Endothelial cell of umbilical vein (primary cell): ENCODE measurements around the gene TTLL9. TPM values are rescaled to one million over a fixed set of nuclear protein-coding genes. Genes with fewer than 3 reads are reported as not detected.

Experiments used
- BruUV-seq: library from RNA; stranded (reverse); fragments of 400-500 nt; replicated peaks from 2 replicates; lab custom pipeline; 2021; lab: Mats Ljungman, UMichigan
- CTCF ChIA-PET: fragments of 300-600, 350-600 bp; sonication (Branson Sonifier 250); formaldehyde crosslinking; loops from one replicate; lab custom pipeline; 2021; ENCODE audit warnings: antibody characterized with exemption, inconsistent platforms; lab: Charles Lee
- POLR2A ChIA-PET: fragments of 300-600, 350-600 bp; sonication (Branson Sonifier 250); formaldehyde crosslinking; loops from one replicate; lab custom pipeline; 2021; ENCODE audit warnings: antibody characterized with exemption, inconsistent platforms; lab: Charles Lee
- DNase-seq: peaks from one replicate; pipeline ENCODE4 v3.0.0-alpha.2; 2011; ENCODE audit warnings: low read depth, low spot score
- FAIRE-seq: peaks from 2 replicates; lab custom pipeline; 2011; peaks lifted over from hg19 to GRCh38; lab: Jason Lieb, UNC
- H2AFZ ChIP-seq: 2 replicates; pipeline ENCODE4 v1.6.0; 2012; ENCODE audit warnings: low read depth, low read length, control low read depth, inconsistent platforms
- H3K27ac ChIP-seq: 2 replicates; pipeline ENCODE4 v1.5.1; 2011; ENCODE audit warnings: low read depth, mild to moderate bottlenecking, control low read depth, low read length, moderate library complexity; ENCODE audit not compliant: insufficient read depth
- H3K27me3 ChIP-seq, 2 experiments: 2 replicates each; pipeline versions ENCODE4 v1.6.0 to v1.6.1; 2011; ENCODE audit warnings: low read length in 2 of 2, mixed read lengths in 1 of 2; ENCODE audit not compliant: control insufficient read depth in 2 of 2, insufficient read depth in 2 of 2
- H3K36me3 ChIP-seq, 2 experiments: 2 replicates in 1 of 2; 3 replicates in 1 of 2; pipeline ENCODE4 v1.5.1; 2011; ENCODE audit warnings: low read length in 2 of 2, mild to moderate bottlenecking in 1 of 2, moderate library complexity in 1 of 2; ENCODE audit not compliant: control insufficient read depth in 2 of 2, insufficient read depth in 2 of 2; ENCODE audit errors: extremely low read depth in 1 of 2
- H3K4me1 ChIP-seq: 3 replicates; pipeline ENCODE4 v1.5.1; 2011; ENCODE audit warnings: mild to moderate bottlenecking, low read length; ENCODE audit not compliant: control insufficient read depth, insufficient read depth; ENCODE audit errors: extremely low read depth
- H3K4me2 ChIP-seq: 2 replicates; pipeline ENCODE4 v1.6.1; 2011; ENCODE audit warnings: low read length, control low read depth, mixed read lengths; ENCODE audit not compliant: insufficient read depth
- H3K4me3 ChIP-seq, 3 experiments: fragments of 200-600 bp in 1 of 3; sonication (generic), shearing (Covaris generic) in 1 of 3; replicated peaks in 1 of 3; 2 replicates each; pipeline ENCODE4 v1.5.1; 2011 to 2016; ENCODE audit warnings: control low read depth in 3 of 3, low read length in 3 of 3, mild to moderate bottlenecking in 2 of 3, inconsistent platforms in 1 of 3, low read depth in 1 of 3, moderate library complexity in 1 of 3; ENCODE audit not compliant: insufficient read depth in 1 of 3
- H3K79me2 ChIP-seq: 2 replicates; pipeline ENCODE4 v1.6.0; 2012; ENCODE audit warnings: low read length, inconsistent platforms; ENCODE audit not compliant: control insufficient read depth, insufficient read depth
- H3K9ac ChIP-seq: replicated peaks from 2 replicates; pipeline ENCODE3; 2011; ENCODE audit warnings: low read length, control low read depth; ENCODE audit not compliant: insufficient read depth; ENCODE audit errors: extremely low read depth
- H3K9me1 ChIP-seq: replicated peaks from 3 replicates; pipeline ENCODE4 v1.6.0; 2011; ENCODE audit warnings: mild to moderate bottlenecking, low read length; ENCODE audit not compliant: control insufficient read depth, insufficient read depth; ENCODE audit errors: extremely low read depth
- H3K9me3 ChIP-seq: replicated peaks from 2 replicates; pipeline ENCODE4 v1.5.1; 2012; ENCODE audit warnings: low read length, inconsistent platforms; ENCODE audit not compliant: control insufficient read depth, insufficient read depth
- H4K20me1 ChIP-seq: replicated peaks from 2 replicates; pipeline ENCODE3; 2011; ENCODE audit warnings: mild to moderate bottlenecking, low read length; ENCODE audit not compliant: control insufficient read depth, insufficient read depth; ENCODE audit errors: extremely low read depth
- EZH2 ChIP-seq: IDR thresholded peaks from 2 replicates; pipeline ENCODE4 v1.6.1; 2012; ENCODE audit warnings: borderline replicate concordance, low read depth, mild to moderate bottlenecking, moderate library complexity, low read length, inconsistent platforms; ENCODE audit not compliant: severe bottlenecking
- FOS ChIP-seq: IDR thresholded peaks from 2 replicates; pipeline ENCODE4 v1.6.1; 2011; ENCODE audit warnings: mild to moderate bottlenecking, low read length, moderate library complexity, borderline replicate concordance; ENCODE audit not compliant: insufficient read depth
- GATA2 ChIP-seq: IDR thresholded peaks from 2 replicates; pipeline ENCODE4 v1.7.0; 2011; ENCODE audit warnings: low read depth, mild to moderate bottlenecking, moderate library complexity, mixed read lengths, low read length; ENCODE audit not compliant: insufficient read length, insufficient read depth
- JUN ChIP-seq: IDR thresholded peaks from 2 replicates; pipeline ENCODE4 v1.6.1; 2011; ENCODE audit warnings: borderline replicate concordance, low read depth; ENCODE audit not compliant: insufficient read length, insufficient read depth
- MYC ChIP-seq: IDR thresholded peaks from one replicate; pipeline ENCODE4 v1.6.1; 2011; ENCODE audit warnings: mild to moderate bottlenecking, low read depth, low read length
- POLR2A ChIP-seq: IDR thresholded peaks from 2 replicates; pipeline ENCODE4 v1.6.1; 2012; ENCODE audit warnings: low read depth, mild to moderate bottlenecking, control low read depth, low read length
- POLR2AphosphoS5 ChIP-seq: IDR thresholded peaks from 2 replicates; pipeline ENCODE4 v1.6.1; 2012; ENCODE audit warnings: low read depth, mild to moderate bottlenecking, control low read depth, low read length, moderate library complexity; ENCODE audit not compliant: insufficient read depth
- dilution Hi-C: fragments of 300-500 bp; cut with MboI; formaldehyde crosslinking; loops from one replicate; pipeline ENCODE4 v1.15.0; 2019; ENCODE audit warnings: low sequenced_read_pairs; ENCODE audit not compliant: extremely low pct_ligation_motif_present
- intact Hi-C: fragments of 100-400 bp; cut with micrococcal nuclease; formaldehyde crosslinking; loops from one replicate; pipeline ENCODE4 v1.10.0; 2022
- polyA plus RNA-seq, 4 experiments: library from polyadenylated mRNA; depleted of rRNA in 3 of 4; stranded (reverse) in 3 of 4; unstranded in 1 of 4; fragments of >200 nt; gene quantifications; 2 replicates each; pipeline versions ENCODE4 v1.2.1 to v1.2.3, GENCODE V29; 2011 to 2012; ENCODE audit warnings: missing spikeins in 1 of 4
- total RNA-seq: library from RNA; stranded (reverse); gene quantifications from 2 replicates; pipeline ENCODE4 v1.2.3, GENCODE V29; 2021
- TF ChIP-seq, protein P1 (sequence below), 2 donors: IDR thresholded peaks; 1 replicate in 1 of 2; 2 replicates in 1 of 2; pipeline ENCODE4 v1.5.1; 2011; ENCODE audit warnings: low read length in 2 of 2, mild to moderate bottlenecking in 2 of 2, moderate library complexity in 2 of 2, control low read depth in 1 of 2, inconsistent platforms in 1 of 2, low read depth in 1 of 2; ENCODE audit not compliant: insufficient read depth in 1 of 2; ENCODE audit errors: extremely low read depth in 1 of 2
- TF ChIP-seq, protein P2 (sequence below): IDR thresholded peaks from 2 replicates; pipeline ENCODE4 v1.6.1; 2011; ENCODE audit not compliant: insufficient read depth, insufficient read length

The TTLL9 gene
- total and polyA plus RNA-seq, 2 donors (not counting 3 experiments of a cell fraction or from before 2014, with no cell fraction given): 0.03 TPM; not detected in 1

DNA sequence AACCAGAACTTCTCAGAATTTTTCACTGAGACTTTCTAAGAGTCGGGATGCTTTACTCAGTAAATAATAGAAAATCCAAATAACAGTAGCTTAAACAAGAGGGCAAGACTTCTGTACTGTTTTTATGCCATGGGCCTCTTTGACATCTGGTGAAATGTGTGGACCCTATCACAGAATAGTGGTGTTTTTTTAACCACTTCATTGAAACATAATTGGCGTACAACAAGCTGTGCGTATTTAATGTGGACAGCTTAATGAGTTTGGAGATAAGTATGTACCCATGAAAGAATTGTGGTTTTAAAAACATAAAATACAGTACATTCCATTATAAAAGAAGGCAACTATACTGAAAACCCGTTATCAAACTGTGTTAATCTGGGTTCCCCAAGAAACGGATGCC, 43.7 kb downstream of the TTLL9 start:
- H3K27ac ChIP-seq: no peak overlapping the region
- no peak overlapping the region for H3K4me3 ChIP-seq
- intact Hi-C loops: no loop called here
- ChIA-PET POLR2A (no interaction called here), CTCF (interaction anchor here (0.9 to 1.2 kb wide), 3 partner anchors 9 to 28 kb away, joined by 3 to 5 read pairs (median 3); no protein-coding TSS in a partner anchor)
- dilution Hi-C loops: no loop called here
- H4K20me1 ChIP-seq: no peaks in the 10 kb centered on the region
- no peaks in the 10 kb centered on the region for H3K9me1 ChIP-seq
- H3K36me3 ChIP-seq: no peaks in the 10 kb centered on the region
- no peak overlapping the region for H3K4me2 ChIP-seq
- H3K9ac ChIP-seq: no peak overlapping the region
- H3K4me1 ChIP-seq: no peaks in the 10 kb centered on the region
- no peak for FAIRE-seq
- H3K9me3 ChIP-seq: no peaks in the 10 kb centered on the region
- no peak for DNase-seq
- H3K27me3 ChIP-seq: peaks cover 0 to 5% of the 10 kb centered on the region in 2 experiments
- no TSS peak for BruUV-seq
- no peaks in the 10 kb centered on the region for H3K79me2 ChIP-seq
- TF ChIP-seq, protein P1, sequence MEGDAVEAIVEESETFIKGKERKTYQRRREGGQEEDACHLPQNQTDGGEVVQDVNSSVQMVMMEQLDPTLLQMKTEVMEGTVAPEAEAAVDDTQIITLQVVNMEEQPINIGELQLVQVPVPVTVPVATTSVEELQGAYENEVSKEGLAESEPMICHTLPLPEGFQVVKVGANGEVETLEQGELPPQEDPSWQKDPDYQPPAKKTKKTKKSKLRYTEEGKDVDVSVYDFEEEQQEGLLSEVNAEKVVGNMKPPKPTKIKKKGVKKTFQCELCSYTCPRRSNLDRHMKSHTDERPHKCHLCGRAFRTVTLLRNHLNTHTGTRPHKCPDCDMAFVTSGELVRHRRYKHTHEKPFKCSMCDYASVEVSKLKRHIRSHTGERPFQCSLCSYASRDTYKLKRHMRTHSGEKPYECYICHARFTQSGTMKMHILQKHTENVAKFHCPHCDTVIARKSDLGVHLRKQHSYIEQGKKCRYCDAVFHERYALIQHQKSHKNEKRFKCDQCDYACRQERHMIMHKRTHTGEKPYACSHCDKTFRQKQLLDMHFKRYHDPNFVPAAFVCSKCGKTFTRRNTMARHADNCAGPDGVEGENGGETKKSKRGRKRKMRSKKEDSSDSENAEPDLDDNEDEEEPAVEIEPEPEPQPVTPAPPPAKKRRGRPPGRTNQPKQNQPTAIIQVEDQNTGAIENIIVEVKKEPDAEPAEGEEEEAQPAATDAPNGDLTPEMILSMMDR (IDR thresholded peaks at IDR 0.05; ENCODE audit: extremely low read depth in 1 of 2, insufficient read depth in 1 of 2, low read depth in 1 of 2, low read length in 2 of 2): no peak
- TF ChIP-seq POLR2A (no peak), GATA2 (no peak), FOS (no peak), JUN (no peak), POLR2AphosphoS5 (no peak), EZH2 (no peak), MYC (no peak)
- TF ChIP-seq, protein P2, sequence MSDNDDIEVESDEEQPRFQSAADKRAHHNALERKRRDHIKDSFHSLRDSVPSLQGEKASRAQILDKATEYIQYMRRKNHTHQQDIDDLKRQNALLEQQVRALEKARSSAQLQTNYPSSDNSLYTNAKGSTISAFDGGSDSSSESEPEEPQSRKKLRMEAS: no peak
- H2AFZ ChIP-seq: no peak overlapping the region
